Activated CD8-positive, alpha-beta memory T cell treated with anti-CD3 and anti-CD28 coated beads for 4 hours (primary cell): ENCODE measurements around the gene SCARB1.

Experiments used
- DNase-seq, 2 donors: peaks; one replicate each; pipeline ENCODE4 v3.0.0-alpha.2; 2020; ENCODE audit warnings: low read depth in 2 of 2

SCARB1 gene

DNA sequence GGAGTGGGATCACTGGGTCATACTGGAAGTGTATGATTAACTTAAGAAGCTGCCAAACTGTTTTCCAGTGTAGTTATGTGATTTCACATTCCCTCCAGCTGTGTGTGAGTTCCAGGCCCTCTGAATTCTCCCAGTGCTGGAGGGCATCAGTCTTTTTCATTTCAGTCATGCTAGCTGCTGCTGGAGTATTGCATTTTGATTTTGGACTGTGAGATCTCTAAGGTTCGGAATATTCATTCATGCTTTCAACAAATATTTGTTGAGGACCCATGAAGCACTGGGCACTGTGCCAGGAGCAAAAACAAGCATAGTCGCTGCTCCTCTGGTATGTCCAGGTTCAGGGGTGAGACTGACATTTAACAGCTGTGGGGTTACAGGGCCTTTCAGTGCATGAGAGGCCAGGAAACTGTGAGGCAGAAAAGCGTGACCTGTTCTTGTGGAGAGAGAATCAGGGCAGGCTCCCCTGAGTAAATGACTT lies 133.2 kb downstream of the SCARB1 start:
- DNase-seq: no peak

DNA sequence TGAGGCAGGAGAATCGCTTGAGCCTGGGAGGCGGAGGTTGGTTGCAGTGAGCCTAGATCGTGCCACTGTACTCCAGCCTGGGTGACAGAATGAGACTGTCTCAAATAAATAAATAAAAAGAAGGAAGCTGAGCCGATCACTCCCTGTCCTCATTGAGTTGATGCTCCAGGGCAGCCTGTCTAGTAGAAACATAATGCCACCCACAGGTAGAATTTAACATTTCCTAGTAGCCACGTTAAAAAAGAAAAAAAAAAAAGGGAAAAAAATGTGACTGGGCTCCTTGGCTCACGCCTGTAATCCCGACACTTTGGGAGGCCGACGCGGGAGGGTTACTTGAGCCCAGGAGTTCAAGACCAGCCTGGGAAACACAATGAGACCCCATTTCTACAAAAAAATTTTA lies 135.7 kb downstream of the SCARB1 start:
- DNase-seq: no peak

GRCh38 chr12:124727264-124727800 lies 136.3 kb downstream of the SCARB1 start:
- DNase-seq: no peak
